GM19043 (cell line): ENCODE results near the gene GTSE1.

Source experiments
- ATAC-seq: cut with Tn5 transposase; IDR thresholded peaks from one replicate; pipeline ENCODE4 v1.9.1; 2021; ENCODE audit warnings: low read depth; ENCODE audit not compliant: unreplicated experiment

GTSE1 gene

DNA sequence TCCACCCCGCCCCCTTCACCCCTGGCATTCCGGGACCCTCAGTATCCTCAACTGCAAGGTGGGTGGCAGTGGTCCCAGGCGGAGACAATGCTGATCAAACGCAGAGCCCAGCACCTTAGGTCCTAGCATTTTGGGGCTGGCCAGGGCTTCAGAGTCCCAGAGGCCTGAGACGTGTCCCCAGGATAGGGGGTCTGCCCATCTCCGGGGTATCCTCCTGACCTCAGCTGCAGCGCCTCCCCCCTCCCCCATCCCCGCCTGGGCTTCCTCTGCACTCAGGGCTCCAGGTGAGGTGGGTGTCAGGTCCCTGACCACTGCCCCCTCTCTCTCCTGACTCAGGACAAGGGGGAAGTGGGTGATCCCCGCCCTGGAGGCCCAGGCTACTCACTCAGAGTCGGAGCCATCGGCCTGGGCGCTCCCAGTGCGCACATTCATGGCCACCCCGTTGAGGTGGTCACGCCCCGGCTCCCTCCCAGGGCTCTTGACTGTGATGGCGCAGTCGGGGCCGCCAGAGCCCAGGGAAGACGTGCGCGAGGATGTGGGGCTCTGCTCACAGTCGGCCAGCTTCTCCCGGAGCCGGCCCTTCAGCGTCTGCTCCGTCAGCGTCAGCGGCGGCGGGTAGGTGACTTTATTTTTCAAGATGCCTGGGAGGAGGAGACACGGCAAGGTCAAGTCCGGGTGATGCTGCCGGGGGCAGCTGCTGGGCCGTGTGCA lies 67.1 kb downstream of the GTSE1 start:
- no peak for ATAC-seq

DNA sequence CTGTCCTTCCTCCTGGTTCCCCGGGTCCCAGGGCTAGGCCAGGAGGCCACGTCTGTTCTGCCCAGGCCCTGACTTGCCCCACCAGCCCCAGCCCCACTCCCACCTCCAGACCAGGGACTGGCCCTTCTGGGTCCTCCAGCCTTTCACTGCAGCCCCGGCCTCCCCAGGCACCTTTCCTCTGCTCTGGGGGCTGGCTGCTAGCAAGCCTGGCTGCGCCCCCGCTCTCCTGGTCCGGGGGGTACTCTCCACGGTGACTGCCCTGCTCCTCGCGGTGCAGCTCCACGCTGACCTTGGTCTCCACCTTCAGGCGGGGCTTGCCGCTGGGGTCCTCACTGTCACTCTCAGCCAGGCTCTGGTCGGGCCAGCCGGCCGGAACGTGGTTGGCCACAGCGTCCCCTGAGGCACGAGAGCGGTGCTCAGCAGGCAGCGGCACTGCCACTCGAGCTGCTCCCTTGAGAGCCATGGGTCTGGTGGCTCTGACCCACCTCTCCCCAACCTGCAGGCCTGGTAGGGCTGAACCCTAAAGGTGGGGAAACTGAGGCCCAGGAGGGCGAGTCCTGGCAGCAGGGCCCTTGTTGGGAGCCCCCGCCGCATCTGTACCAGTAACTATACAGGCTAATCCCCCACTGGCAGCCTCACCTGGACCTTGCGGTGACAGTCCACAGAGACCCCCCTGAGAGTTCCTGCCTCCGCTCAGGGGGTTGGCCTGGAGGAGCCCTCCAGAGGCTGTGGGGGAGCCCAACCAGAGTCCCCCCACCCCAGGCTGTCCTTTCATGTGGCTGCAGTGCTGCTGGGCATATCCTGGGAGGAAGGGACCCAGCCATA lies 67.9 kb downstream of the GTSE1 start:
- no peak for ATAC-seq

DNA sequence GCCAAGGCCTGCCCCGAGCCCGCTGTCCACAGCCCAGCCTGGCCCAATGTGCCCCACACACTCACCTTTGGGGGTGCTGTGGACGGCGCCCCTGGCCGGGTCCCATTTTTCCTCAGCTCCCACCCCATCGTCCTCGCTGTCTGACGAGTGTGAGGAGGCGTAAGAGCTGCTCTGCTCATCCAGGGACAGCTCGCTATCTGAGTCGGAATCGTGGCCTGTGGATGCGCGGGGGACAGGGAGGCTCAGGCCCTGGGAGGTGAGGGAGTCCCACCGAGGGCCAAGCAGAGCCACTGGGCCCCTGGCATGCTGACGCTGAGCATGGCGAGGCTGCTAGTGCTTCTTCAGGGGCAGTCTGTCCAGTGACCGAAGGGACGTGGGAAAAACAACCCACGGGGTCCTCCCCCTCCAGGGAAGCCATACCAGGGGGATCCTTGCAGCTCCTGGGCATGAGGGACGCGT lies 68.5 kb downstream of the GTSE1 start:
- ATAC-seq = no peak

DNA sequence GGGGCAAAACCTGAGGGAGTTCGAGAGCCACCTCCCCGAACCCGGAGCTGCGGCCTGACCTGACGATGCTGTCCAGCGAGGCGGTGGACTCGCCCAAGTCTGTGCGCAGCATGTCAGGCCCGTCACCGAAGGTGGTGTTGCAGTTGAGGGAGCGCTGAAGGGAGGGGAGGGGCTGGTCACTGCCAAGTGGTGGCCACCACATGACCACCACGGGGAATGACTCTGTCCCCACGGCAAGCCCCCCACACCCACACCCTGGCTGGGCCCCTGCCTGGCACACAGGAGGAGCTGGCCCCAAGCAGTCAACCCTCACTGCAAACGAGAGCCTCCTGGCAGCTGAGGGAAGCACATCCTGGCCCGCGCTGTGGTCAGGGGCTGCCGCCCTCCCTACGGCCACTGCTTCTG lies 69.7 kb downstream of the GTSE1 start:
- no peak for ATAC-seq

DNA sequence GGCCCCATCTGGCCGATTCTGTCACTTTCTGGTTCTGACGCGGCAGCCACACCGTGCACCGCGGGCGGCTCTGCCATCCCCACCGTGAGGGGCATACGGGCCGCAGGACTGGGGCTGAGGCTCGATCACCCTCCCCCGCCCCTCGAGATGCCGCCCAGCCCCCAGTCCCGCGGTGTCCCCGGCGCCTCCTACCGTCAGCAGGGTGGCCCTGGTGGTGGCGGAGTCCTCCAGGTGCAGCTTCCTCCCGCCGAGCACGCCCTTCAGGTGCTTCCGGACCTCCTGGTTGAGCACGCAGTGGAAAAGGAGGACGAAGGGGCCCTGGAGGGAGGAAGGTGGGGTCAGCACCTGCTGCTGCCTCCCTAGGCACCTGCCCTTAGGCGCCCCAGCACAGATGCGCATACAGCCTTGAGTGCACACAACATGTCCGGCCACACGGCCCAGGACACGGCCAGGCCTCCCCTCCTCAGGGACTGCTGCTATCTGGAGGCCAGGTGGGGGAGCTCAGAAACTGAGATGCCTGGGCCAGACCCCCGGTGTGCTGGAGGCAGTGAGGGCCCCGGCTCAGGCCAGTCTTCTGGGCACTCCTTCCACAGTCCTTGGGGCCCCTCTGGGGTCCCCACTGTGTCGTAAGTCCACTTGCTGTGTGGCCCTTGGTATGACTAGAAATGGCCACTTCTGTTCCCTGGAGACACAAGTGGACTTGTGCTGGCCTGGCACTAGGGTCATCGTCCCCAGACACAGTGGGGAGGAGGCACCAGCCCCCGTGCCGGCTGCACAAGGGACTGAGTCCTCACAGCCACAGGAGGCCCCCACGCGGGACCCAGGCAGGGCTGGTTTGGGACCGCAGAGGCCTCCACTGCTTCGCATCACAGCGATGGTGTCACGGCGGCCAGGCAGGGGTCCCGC lies 70.4 kb downstream of the GTSE1 start:
- ATAC-seq = no peak

DNA sequence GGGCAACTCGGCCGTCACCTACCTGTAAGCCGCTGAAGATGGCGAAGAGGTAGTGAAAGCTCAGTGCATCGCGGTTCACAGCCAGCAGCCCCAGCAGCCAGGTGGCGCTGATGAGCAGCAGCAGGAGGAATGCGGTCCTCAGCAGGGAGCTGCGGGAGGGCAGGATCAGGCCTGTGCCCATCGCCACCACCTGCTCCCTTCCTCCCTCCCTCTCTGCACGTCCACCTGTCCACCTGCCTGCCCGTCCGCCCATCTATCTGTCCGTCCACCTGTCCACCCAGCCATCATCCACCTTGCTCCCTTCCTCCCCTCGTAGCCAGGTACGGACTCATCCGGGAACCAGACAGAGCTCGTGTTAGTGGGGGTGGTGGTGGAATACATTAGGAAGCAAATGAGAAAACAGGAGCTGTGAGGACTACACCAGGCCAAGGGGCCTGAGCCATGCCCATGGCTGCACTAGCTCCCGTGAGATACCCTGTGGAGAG lies 71.1 kb downstream of the GTSE1 start:
- no peak for ATAC-seq

DNA sequence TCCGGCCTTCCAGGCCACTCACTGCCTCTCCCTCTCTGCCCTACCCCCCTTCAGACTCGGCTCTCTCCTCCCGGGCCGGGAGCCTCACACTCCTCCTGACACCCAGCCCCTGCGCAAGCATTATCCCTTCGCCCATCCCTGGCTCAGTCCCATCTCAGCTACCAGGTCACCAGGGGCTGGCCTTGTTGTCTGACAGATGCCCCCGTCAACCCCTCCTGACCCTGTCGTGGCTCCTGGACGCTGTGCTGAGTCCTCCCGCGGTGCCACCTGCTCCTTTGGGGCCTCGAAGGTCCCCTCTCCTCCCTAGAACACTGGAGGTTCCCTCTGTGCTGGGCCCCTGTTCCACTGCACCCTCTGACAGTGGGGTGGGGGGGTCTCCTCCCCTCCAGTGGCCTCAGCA lies 71.8 kb downstream of the GTSE1 start:
- no peak for ATAC-seq

DNA sequence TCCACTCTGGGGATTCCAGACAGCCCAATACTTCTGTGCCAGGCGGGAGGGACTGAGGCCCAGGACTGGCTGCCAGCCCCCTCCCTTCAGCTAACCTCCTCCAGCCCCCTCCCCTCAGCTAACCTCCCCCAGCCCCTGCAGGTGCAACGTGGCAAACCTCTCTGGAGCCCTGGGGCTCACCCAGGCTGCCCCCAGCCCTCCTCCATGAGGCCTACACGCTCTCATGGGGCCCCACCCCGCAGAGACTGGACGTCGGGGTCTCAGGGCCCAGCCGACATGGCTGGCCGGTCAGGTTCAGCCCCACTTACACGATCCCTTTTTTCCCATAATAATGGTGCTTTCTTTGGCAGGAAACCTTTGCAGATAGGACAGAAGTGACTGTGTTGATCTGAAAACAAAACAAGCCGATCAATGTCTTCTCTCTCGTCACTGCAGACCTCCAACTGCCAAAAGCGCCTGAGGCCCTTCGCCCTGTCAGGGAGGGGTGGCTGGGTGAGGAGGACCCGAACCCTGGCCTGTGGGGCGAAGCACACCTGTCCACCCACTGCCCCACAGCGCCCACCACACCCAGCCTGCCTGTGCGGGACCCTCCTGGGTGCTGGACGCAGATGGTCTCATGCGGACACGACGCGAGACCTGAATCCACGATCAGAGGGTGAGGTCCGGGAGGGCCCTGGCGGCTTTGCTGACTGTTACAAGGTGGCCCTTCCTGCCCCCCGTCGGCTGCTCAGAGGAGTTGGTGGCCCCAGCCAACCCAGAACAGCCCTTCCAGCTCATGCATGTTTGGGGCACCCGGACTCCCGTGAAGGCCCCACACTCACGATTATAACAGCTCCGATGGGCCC lies 72.4 kb downstream of the GTSE1 start:
- no peak for ATAC-seq

DNA sequence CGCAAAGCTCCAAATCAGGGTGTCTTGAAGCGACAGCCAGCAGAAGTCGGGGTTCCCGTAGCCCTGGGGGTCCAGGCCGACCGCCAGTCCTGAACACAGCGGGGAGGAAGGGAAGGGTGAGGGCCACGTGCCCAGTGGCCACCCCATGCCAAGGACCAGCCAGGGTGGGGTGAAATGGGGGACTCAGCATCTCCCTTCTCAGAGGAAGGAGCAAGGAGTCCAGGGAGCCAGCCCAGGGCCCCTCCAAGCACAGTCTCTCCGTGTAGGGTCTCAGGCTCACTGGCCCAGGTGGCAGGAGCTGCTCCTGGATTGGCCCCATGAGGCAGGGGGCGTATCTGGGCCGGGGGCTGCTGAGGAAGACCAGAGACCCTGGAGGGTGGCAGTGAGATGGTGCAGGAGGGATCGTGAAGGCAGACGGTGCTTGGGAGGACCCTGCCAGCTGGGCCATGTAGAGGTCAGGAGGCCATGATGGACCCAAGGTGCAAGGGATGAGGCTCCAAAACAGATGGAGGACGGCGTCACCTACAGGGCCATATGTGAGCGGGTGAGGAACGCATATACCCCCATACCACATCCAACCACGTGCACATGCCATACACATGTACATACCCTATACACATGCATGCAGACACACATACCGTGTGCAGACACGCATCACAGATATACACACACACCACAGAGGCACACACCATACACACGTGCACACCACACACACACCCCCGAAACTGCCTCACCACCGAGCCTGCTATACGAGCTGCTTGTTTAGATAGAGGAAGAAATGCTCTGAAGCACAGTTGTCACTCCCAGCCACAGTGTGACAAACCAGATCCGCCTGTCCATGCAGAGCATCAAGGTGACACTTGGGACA lies 73.3 kb downstream of the GTSE1 start:
- ATAC-seq = no peak

DNA sequence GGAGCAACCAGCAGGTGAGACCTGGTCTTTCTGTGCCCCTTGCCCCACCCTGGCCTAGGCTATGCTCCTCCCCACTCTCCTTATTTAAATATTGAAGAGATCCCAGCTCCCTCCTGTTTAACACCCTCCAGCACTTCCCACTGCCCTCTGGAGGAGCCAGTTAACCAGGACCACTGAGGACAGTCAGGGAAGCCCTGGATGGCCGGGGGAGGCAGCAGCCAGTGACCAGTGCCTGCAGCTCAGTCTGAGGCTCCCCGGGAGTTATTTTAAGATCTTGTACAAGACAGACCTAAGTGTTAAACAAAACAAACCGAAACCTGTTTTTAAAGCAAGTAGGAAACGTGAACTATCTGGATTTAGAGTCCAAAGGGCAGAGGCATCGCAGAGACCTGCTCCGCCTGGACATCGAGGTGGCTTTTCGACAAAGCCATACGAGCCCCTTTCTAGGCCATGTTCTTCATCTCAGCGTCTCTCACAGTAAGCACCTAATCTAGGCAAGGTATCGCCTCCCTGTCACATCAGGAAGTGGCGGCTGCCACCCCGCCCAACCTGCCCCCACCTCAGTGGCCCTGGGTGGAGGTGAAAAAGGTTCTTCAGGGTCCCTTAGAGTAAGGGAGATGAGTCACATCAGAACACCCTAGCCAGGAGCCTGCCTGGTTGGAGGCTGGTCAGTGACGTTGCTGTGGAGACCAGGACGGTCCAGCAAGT lies 74.1 kb downstream of the GTSE1 start:
- no peak for ATAC-seq

DNA sequence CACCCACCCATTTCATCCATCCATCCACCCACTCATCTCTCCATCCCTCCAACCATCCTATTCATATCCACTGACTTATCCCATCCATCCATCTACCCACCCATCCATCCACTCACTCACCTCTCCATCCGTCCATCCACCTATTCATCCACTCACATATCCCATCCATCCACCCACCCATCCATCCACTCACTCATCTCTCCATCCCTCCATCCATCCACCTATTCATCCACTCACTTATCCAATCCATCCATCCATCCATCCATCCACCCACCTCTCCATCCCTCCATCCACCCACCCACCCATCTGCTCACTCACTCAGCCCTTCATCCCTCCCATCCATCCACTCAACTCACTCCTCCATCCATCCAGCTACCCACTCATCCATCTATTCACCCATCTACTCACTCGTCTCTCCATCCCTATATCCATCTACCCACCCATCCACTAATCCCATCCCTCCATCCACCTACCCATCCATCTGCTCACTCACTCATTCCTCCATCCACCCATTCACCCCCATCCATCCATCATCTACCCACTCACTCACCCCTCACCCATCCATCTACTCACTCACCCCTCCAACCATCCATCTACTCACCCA lies 75.1 kb downstream of the GTSE1 start:
- ATAC-seq = no peak

DNA sequence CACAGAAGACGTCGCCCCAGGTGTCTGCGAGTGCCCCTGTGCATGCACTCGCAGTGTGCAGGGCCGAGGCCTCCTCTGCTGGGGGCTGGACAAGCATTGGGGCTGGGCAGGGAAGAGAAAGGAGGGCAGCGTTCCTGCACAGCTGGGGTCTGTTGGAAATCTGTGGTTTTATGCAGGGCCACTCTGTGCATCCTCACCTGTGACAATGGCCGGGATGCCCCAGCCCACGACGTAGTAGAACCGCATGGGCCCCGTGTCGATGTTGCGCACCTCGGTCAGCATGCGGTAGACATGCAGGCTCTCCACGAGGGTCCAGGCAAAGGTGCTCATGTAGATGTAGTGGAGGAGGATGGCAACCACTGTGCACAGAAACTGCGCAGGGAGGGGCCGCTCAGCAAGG lies 76.0 kb downstream of the GTSE1 start:
- no peak for ATAC-seq

DNA sequence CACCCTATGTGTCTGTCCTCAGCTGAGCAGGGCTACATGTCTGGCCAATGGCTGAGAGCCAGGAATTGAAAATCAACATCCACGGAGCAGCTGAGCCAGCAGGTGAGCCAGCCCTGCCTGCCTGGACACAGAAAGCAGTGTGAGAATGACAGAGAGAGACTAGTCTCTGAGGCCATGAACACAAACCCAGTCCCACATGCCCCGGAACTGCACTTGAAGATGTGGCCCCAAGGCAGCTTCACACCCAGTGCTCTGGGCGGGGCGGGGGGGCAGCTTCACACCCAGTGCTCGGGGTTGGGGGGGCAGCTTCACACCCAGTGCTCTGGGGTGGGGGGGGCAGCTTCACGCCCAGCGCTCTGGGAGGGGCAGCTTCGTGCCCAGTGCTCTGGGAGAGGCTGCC lies 76.5 kb downstream of the GTSE1 start:
- no peak for ATAC-seq

DNA sequence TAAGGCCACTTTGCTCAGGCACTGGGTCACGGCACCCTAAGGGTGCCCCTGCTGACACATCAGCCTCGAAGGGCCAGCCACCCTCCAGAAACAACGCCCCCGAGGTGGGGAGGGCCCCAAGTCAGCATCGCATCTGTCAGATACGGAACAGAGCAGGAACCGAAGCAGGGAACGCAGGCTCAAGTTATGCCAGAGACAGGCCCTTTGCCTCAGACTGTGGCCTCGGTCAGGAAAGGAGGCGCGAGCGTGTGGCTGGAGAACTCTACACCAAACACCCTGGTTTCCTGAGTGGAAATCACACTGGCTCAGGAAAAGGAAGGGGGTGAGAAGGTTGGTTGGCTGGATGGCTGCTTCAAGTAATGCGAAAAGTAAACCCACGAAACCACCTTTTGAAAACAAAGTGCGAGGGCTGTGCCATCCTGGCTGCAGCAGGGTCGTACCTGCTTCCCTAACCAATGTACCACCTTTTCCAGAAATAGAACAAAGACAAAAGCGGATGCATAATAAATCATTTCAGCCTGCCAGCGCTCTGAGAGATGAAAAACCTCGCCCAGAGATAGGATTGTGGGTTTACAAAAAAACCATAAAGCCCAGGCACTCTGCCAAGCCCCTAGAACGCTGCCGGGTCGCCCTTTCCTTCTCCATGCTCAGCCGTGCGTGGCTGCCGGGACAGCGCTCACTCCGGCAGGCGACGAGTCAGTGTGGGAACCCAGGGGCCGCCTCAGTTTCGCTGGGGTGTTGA lies 77.4 kb downstream of the GTSE1 start:
- no peak for ATAC-seq

DNA sequence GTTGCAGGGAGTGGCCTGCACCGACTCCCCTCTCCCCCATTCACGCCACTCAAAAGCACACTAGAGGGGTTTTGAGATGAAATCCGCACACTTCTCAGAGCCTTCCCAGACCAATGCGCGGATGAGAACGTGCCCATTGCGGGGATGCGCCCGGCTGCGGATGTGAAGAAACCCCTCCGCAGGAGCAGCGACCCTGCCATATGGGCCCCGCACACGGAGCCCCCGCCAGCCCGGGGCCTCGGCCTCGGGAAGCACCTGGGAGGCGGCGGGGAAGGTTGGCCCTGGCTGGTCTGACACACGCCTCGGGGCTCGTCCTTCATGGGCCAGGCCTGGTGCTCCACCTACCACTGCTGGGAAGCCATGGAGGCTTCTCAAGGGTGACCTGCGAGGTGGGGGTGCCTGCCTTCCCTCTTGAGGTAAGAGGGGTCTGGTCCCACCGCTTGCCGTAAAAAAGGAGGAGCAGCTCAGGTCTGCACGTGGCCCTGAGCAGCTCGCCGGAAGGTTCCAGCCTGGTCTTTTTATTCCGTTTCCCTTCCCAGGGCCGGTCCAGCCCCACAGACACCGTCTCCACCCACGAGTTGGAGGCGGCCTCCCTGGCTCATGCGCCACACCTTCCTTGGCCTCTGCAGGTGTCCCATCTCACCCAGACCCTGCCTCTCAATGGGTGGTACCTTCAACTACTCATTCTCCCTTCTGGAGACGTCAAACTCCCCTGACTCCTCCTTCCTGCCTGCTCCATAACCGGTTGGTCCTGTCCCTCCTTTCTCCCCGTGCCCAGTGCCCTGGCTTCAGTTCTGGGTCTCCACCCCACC lies 78.2 kb downstream of the GTSE1 start:
- no peak for ATAC-seq

DNA sequence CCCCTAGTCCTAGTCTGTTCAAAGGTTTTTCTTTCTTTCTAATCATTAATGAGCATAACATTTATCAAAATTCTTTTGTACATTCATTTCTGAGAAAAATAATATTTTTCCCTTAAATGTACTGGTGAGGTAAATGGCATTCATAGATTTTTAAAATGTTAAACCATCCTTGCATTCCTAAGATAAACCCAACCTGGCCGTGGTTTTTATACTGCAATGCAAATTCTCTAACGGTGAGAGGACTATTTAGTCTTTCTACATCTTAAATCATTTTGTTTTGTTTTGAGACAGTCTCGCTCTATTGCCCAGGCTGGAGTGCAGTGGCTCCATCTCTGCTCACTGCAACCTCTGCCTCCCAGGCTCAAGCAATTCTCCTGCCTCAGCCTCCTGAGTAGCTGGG lies 79.4 kb downstream of the GTSE1 start:
- ATAC-seq = no peak
